ENCODE measurements around the gene IMMP2L. TPM values are rescaled to one million over a fixed set of nuclear protein-coding genes. Genes with fewer than 3 reads are reported as not detected.
A peak's percentile ranks its signal among the peaks of the same experiment; 100 is the strongest.

Gene IMMP2L
- total and polyA plus RNA-seq, 4 donors = 9.2 to 34.7 (median 11.1) TPM

- no peak for ATAC-seq (ENCODE audit: insufficient read depth, low FRiP score)
- H3K9me3 ChIP-seq (ENCODE audit: control insufficient read depth in 4 of 4, insufficient read depth in 3 of 4, low read length in 3 of 4) = no peaks in the 10 kb centered on the region
- no peak for DNase-seq
- no peaks in the 10 kb centered on the region for H3K4me1 ChIP-seq (ENCODE audit: control insufficient read depth in 5 of 5, insufficient read depth in 5 of 5, low read length in 5 of 5)
- no peak for TF ChIP-seq CTCF (IDR thresholded peaks at IDR 0.05; ENCODE audit: control extremely low read depth, extremely low read depth)
- H3K9ac ChIP-seq (ENCODE audit: insufficient read depth in 1 of 2, low read length in 2 of 2) = no peak overlapping the region
- H3K4me3 ChIP-seq = no peak overlapping the region
- H3K36me3 ChIP-seq (ENCODE audit: control insufficient read depth in 4 of 4, insufficient read depth in 4 of 4, low read length in 4 of 4) = no peaks in the 10 kb centered on the region
- H3K27me3 ChIP-seq (ENCODE audit: control insufficient read depth in 3 of 3, insufficient read depth in 3 of 3, low read length in 2 of 3) = no peaks in the 10 kb centered on the region
- no peak overlapping the region for H3K27ac ChIP-seq (ENCODE audit: low read depth in 1 of 2, low read length in 1 of 2)
These were observed 242.2 kb downstream of the IMMP2L start for GRCh38 chr7:111320133-111320532.

- Histone ChIP-seq H3K9ac (ENCODE audit: insufficient read depth in 1 of 2, low read length in 2 of 2) (no peak overlapping the region), H3K4me1 (ENCODE audit: control insufficient read depth in 5 of 5, insufficient read depth in 5 of 5, low read length in 5 of 5) (peaks cover 0 to 8% (median 0%) of the 10 kb centered on the region in 5 donors), H3K36me3 (ENCODE audit: control insufficient read depth in 4 of 4, insufficient read depth in 4 of 4, low read length in 4 of 4) (no peaks in the 10 kb centered on the region), H3K4me3 (no peak overlapping the region), H3K27ac (ENCODE audit: low read depth in 1 of 2, low read length in 1 of 2) (no peak overlapping the region), H3K9me3 (ENCODE audit: control insufficient read depth in 4 of 4, insufficient read depth in 3 of 4, low read length in 3 of 4) (no peaks in the 10 kb centered on the region), H3K27me3 (ENCODE audit: control insufficient read depth in 3 of 3, insufficient read depth in 3 of 3, low read length in 2 of 3) (no peaks in the 10 kb centered on the region)
- DNase-seq (peak in 1 of 3 donors; percentile 12), ATAC-seq (ENCODE audit: insufficient read depth, low FRiP score) (no peak)
- no peak for TF ChIP-seq CTCF (IDR thresholded peaks at IDR 0.05; ENCODE audit: control extremely low read depth, extremely low read depth)
These were observed 249.3 kb downstream of the IMMP2L start for GRCh38 chr7:111312966-111313365.

DNA sequence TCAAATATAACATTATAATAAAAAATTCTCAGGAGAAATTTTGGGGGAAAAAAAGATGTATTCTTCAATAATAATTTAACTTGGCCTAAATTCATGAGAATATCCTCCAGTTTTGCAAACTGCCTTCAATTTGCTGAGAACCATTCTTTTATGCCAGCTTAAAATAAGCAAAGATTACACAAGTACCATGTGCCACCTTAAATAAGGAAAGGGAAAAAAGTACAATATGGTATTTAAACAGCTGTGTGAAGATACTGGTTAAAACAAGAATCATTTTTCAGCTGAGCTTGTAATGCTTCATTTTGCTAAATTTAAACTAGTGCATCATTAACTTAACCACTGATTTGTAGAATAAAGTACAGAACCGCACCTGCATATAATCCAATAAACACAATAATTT, 253.6 kb downstream of the IMMP2L start:
- ATAC-seq (ENCODE audit: insufficient read depth, low FRiP score) (no peak), DNase-seq (no peak)
- WGBS, 2 donors = 93 to 96% methylated on average over 1 of the region's 1 CpG
- no peaks in the 10 kb centered on the region for H3K27me3 ChIP-seq (ENCODE audit: control insufficient read depth in 3 of 3, insufficient read depth in 3 of 3, low read length in 2 of 3)
- H3K9me3 ChIP-seq (ENCODE audit: control insufficient read depth in 4 of 4, insufficient read depth in 3 of 4, low read length in 3 of 4) = no peaks in the 10 kb centered on the region
- H3K4me3 ChIP-seq = no peak overlapping the region
- no peak overlapping the region for H3K27ac ChIP-seq (ENCODE audit: low read depth in 1 of 2, low read length in 1 of 2)
- H3K9ac ChIP-seq (ENCODE audit: insufficient read depth in 1 of 2, low read length in 2 of 2) = no peak overlapping the region
- H3K4me1 ChIP-seq (ENCODE audit: control insufficient read depth in 5 of 5, insufficient read depth in 5 of 5, low read length in 5 of 5) = peaks cover 0 to 8% (median 0%) of the 10 kb centered on the region in 5 donors
- H3K36me3 ChIP-seq (ENCODE audit: control insufficient read depth in 4 of 4, insufficient read depth in 4 of 4, low read length in 4 of 4) = no peaks in the 10 kb centered on the region
- no peak for TF ChIP-seq CTCF (IDR thresholded peaks at IDR 0.05; ENCODE audit: control extremely low read depth, extremely low read depth)

GRCh38 chr7:111301891-111302290, 260.4 kb downstream of the IMMP2L start:
- DNase-seq = no peak
- no peak for TF ChIP-seq CTCF (IDR thresholded peaks at IDR 0.05; ENCODE audit: control extremely low read depth, extremely low read depth)
- H3K4me3 ChIP-seq = no peak overlapping the region
- H3K4me1 ChIP-seq (ENCODE audit: control insufficient read depth in 5 of 5, insufficient read depth in 5 of 5, low read length in 5 of 5) = no peaks in the 10 kb centered on the region
- no peak overlapping the region for H3K27ac ChIP-seq (ENCODE audit: low read depth in 1 of 2, low read length in 1 of 2)
- H3K36me3 ChIP-seq (ENCODE audit: control insufficient read depth in 4 of 4, insufficient read depth in 4 of 4, low read length in 4 of 4) = no peaks in the 10 kb centered on the region
- no peak for ATAC-seq (ENCODE audit: insufficient read depth, low FRiP score)
- peaks cover 0 to 3% (median 0%) of the 10 kb centered on the region in 4 donors for H3K9me3 ChIP-seq (ENCODE audit: control insufficient read depth in 4 of 4, insufficient read depth in 3 of 4, low read length in 3 of 4)
- H3K27me3 ChIP-seq (ENCODE audit: control insufficient read depth in 3 of 3, insufficient read depth in 3 of 3, low read length in 2 of 3) = no peaks in the 10 kb centered on the region
- 88 to 91% methylated on average over 1 of the region's 1 CpG for WGBS, 2 donors
- no peak overlapping the region for H3K9ac ChIP-seq (ENCODE audit: insufficient read depth in 1 of 2, low read length in 2 of 2)

Data from lung (tissue), 12 donors.